GM12878 (cell line): ENCODE results near the gene JAG1. TPM values are rescaled to one million over a fixed set of nuclear protein-coding genes. Genes with fewer than 3 reads are reported as not detected.

Source experiments
- ATAC-seq: fragments of 200-7000 bp; cut with Tn5 transposase; 3 replicates; pipeline ENCODE4 v1.9.1; 2020; ENCODE audit warnings: mild to moderate bottlenecking, moderate library complexity
- BruUV-seq: library from RNA; stranded (reverse); fragments of 400-500 nt; replicated peaks from 2 replicates; lab custom pipeline; 2021; lab: Mats Ljungman, UMichigan
- CTCF ChIA-PET: fragments of 300-600 bp; sonication (Branson Sonifier 250); formaldehyde crosslinking; extraction: SDS; loops from one replicate; lab custom pipeline; 2021; ENCODE audit warnings: inconsistent platforms; lab: Yijun Ruan, JAX
- POLR2A ChIA-PET: fragments of 350-600 bp; formaldehyde crosslinking; extraction: SDS; loops from one replicate; lab custom pipeline; 2021; ENCODE audit warnings: inconsistent platforms; lab: Charles Lee
- RAD21 ChIA-PET: fragments of 300-600 bp; sonication (Branson Sonifier 250); formaldehyde crosslinking; loops from one replicate; lab custom pipeline; 2023; ENCODE audit warnings: antibody characterized with exemption; ENCODE audit not compliant: unreplicated experiment; lab: Charles Lee
- SMC1A ChIA-PET: fragments of 300-600 bp; sonication (Branson Sonifier 250); formaldehyde crosslinking; loops from one replicate; lab custom pipeline; 2023; ENCODE audit not compliant: unreplicated experiment, uncharacterized antibody; lab: Charles Lee
- DNase-seq: peaks from one replicate; pipeline ENCODE4 v3.0.0-alpha.2; 2011; ENCODE audit warnings: low read depth, low spot score
- FAIRE-seq: peaks from 3 replicates; lab custom pipeline; 2011; peaks lifted over from hg19 to GRCh38; lab: Jason Lieb, UNC
- H2AFZ ChIP-seq: 2 replicates; pipeline ENCODE4 v1.6.0; 2011; ENCODE audit warnings: low read depth, low read length, control low read depth; ENCODE audit not compliant: control insufficient read depth
- H3K27ac ChIP-seq: 2 replicates; pipeline ENCODE4 v1.5.1; 2011; ENCODE audit warnings: control low read depth; ENCODE audit not compliant: control insufficient read depth, insufficient read depth
- H3K27me3 ChIP-seq, 2 experiments: replicated peaks in 1 of 2; 2 replicates each; pipeline versions ENCODE4 v1.6.0 to v1.6.1; 2011; ENCODE audit warnings: low read length in 1 of 2; ENCODE audit not compliant: control insufficient read depth in 2 of 2, insufficient read depth in 2 of 2
- H3K36me3 ChIP-seq, 2 experiments: 2 replicates each; pipeline ENCODE4 v1.5.1; 2011; ENCODE audit warnings: low read length in 1 of 2; ENCODE audit not compliant: control insufficient read depth in 2 of 2, insufficient read depth in 2 of 2
- H3K4me1 ChIP-seq: 2 replicates; pipeline ENCODE4 v1.6.1; 2011; ENCODE audit warnings: mild to moderate bottlenecking, low read length, moderate library complexity, mixed read lengths; ENCODE audit not compliant: control insufficient read depth, insufficient read depth
- H3K4me2 ChIP-seq: 2 replicates; pipeline ENCODE4 v1.6.0; 2011; ENCODE audit warnings: control low read depth; ENCODE audit not compliant: control insufficient read depth, insufficient read depth
- H3K4me3 ChIP-seq: fragments of 200-600 bp; sonication (generic); 2 replicates; pipeline ENCODE4 v1.5.1; 2016
- H3K79me2 ChIP-seq: 2 replicates; pipeline ENCODE4 v1.6.0; 2011; ENCODE audit warnings: low read length; ENCODE audit not compliant: control insufficient read depth, insufficient read depth
- H3K9ac ChIP-seq: 2 replicates; pipeline ENCODE4 v1.8.0; 2011; ENCODE audit warnings: low read length, control low read depth, mixed read lengths; ENCODE audit not compliant: control insufficient read depth, insufficient read depth
- H3K9me3 ChIP-seq: replicated peaks from 3 replicates; pipeline ENCODE4 v1.5.1; 2011; ENCODE audit warnings: mild to moderate bottlenecking, low read length; ENCODE audit not compliant: control insufficient read depth, insufficient read depth
- H4K20me1 ChIP-seq: 2 replicates; pipeline ENCODE4 v1.6.0; 2011; ENCODE audit not compliant: control insufficient read depth, insufficient read depth
- BHLHE40 ChIP-seq, 2 experiments: fragments of 450-650 bp in 1 of 2; IDR thresholded peaks; 2 replicates each; pipeline ENCODE4 v1.6.1; 2011 to 2017; ENCODE audit warnings: low read depth in 2 of 2, borderline replicate concordance in 1 of 2, improper control_type of control experiment in 1 of 2, low read length in 1 of 2, mild to moderate bottlenecking in 1 of 2
- EGR1 ChIP-seq, 2 experiments: IDR thresholded peaks; 1 replicate in 1 of 2; 2 replicates in 1 of 2; pipeline ENCODE4 v1.6.1; 2011 to 2012; ENCODE audit warnings: low read depth in 2 of 2, low read length in 2 of 2, borderline replicate concordance in 1 of 2, mild to moderate bottlenecking in 1 of 2, moderate library complexity in 1 of 2
- MTA2 ChIP-seq: fragments of 450-650 bp; IDR thresholded peaks from 2 replicates; pipeline ENCODE4 v1.6.1; 2016; ENCODE audit warnings: low read depth, mild to moderate bottlenecking, moderate library complexity
- WGBS: methylation state at CpG from one replicate; pipeline ENCODE4 v1.1.6; 2016; ENCODE audit warnings: low lambda C conversion rate; ENCODE audit not compliant: insufficient replicate concordance, insufficient coverage; ENCODE audit errors: missing lambda C conversion rate; 5-methylcytosine and 5-hydroxymethylcytosine counted together
- in situ Hi-C: fragments of 300-500 bp; cut with MboI; formaldehyde crosslinking; loops from 9 replicates; pipeline ENCODE4 v1.14.3; 2018; ENCODE audit warnings: mixed read lengths
- intact Hi-C: fragments of 100-400 bp; cut with micrococcal nuclease; formaldehyde crosslinking; loops from one replicate; pipeline ENCODE4 v1.14.2; 2022; ENCODE audit not compliant: unreplicated experiment
- polyA plus RNA-seq, 11 experiments: library from polyadenylated mRNA; depleted of rRNA in 4 of 11; unstranded in 6 of 11; stranded (reverse) in 5 of 11; fragments of >200 nt; fragmentation: Nextera tagmentation in 4 of 11; fragmentation: Illumina TruSeq in 1 of 11; extraction: Ambion mirVana in 4 of 11; extraction: Trizol in 1 of 11; gene quantifications; 1 replicate in 1 of 11; 2 replicates in 10 of 11; pipeline versions ENCODE4 v1.2.1 to v1.2.3, GENCODE V29; 2011 to 2016; ENCODE audit warnings: inconsistent platforms in 2 of 11, missing spikeins in 2 of 11, low read depth in 1 of 11
- total RNA-seq, 4 experiments: library from RNA; depleted of rRNA in 3 of 4; stranded (reverse); fragments of >200 nt in 3 of 4; fragmentation: Illumina TruSeq in 1 of 4; extraction: Trizol in 1 of 4; gene quantifications; 2 replicates each; pipeline versions ENCODE4 v1.2.1 to v1.2.3, GENCODE V29; 2013 to 2021

The JAG1 gene
- total and polyA plus RNA-seq, 10 of the 15 experiments (the other 5 are each of a cell fraction or from before 2014, with no cell fraction given) = 0.66 to 6.9 (median 1.8) TPM

GRCh38 chr20:10721976-10722375 is 48.2 kb upstream of the JAG1 start (continued):
- TF ChIP-seq EGR1 (IDR thresholded peaks at IDR 0.05; ENCODE audit: borderline replicate concordance in 1 of 2, low read depth in 2 of 2, low read length in 2 of 2) = no peak

- H3K79me2 ChIP-seq = no peaks in the 10 kb centered on the region
- H3K36me3 ChIP-seq = no peaks in the 10 kb centered on the region
- FAIRE-seq (no peak), DNase-seq (no peak), ATAC-seq (peak; percentile 50)
- no peaks in the 10 kb centered on the region for H3K4me1 ChIP-seq
- H2AFZ ChIP-seq = no peak overlapping the region
- no peak overlapping the region for H3K9ac ChIP-seq
- no peak overlapping the region for H3K4me2 ChIP-seq
- no peaks in the 10 kb centered on the region for H3K27me3 ChIP-seq
- ChIA-PET SMC1A (interaction anchor here (0.8 to 1.6 kb wide), 4 partner anchors 8 to 51 kb away, joined by 3 to 4 read pairs (median 3); no protein-coding TSS in a partner anchor), POLR2A (no interaction called here), RAD21 (interaction anchor here (1.3 kb wide), 1 partner anchor 169 kb away, joined by 3 read pairs; no protein-coding TSS in a partner anchor), CTCF (interaction anchor here (0.8 to 1.4 kb wide), 2 partner anchors 13 to 47 kb away, joined by 3 to 4 read pairs; no protein-coding TSS in a partner anchor)
- BruUV-seq = no TSS peak
- H3K27ac ChIP-seq = no peak overlapping the region
- H3K4me3 ChIP-seq = no peak overlapping the region
- in situ Hi-C loops (no loop called here), intact Hi-C loops (no loop called here)
- WGBS = 38% methylated on average over 9 of the region's 9 CpGs
- TF ChIP-seq MTA2 (no peak), BHLHE40 (IDR thresholded peaks at IDR 0.05; ENCODE audit: borderline replicate concordance in 1 of 2, low read depth in 2 of 2, low read length in 1 of 2) (0 out of 4 replicates have a peak, but pooled peaks of 1 of the 2 experiments have one; percentile 18)
- no peaks in the 10 kb centered on the region for H4K20me1 ChIP-seq
- H3K9me3 ChIP-seq = no peaks in the 10 kb centered on the region
Observed at GRCh38 chr20:10721137-10721896, 47.5 kb upstream of the JAG1 start.
